HG02852 (cell line): ENCODE results near the gene KIAA1586.

Source experiments
- ATAC-seq: cut with Tn5 transposase; IDR thresholded peaks from one replicate; pipeline ENCODE4 v1.9.1; 2021; ENCODE audit warnings: mild to moderate bottlenecking, moderate library complexity; ENCODE audit not compliant: unreplicated experiment

The KIAA1586 gene

GRCh38 chr6:57102976-57103375 is 56.5 kb downstream of the KIAA1586 start:
- no peak for ATAC-seq

GRCh38 chr6:57104336-57104735 is 57.8 kb downstream of the KIAA1586 start:
- ATAC-seq = no peak
